Gastrocnemius medialis (tissue), 4 donors: Measurements from ENCODE around the gene GARIN5A.

ENCODE experiments used
- POLR2A ChIP-seq, 2 donors: fragments of 450-650 bp; IDR thresholded peaks; one replicate each; pipeline ENCODE4 v1.6.1; 2017; ENCODE audit warnings: antibody characterized with exemption in 2 of 2, mild to moderate bottlenecking in 2 of 2, moderate library complexity in 2 of 2
- TF ChIP-seq, protein P1 (sequence below), 5 experiments: fragments of 450-650 bp in 3 of 5; fragments of 200-600 bp in 2 of 5; sonication (generic) in 2 of 5; IDR thresholded peaks in 4 of 5; conservative IDR thresholded peaks in 1 of 5; 1 replicate in 4 of 5; 2 replicates in 1 of 5; pipeline ENCODE4 v1.5.1; 2016 to 2019; ENCODE audit warnings: antibody characterized with exemption in 5 of 5, mild to moderate bottlenecking in 3 of 5, moderate library complexity in 3 of 5

DNA sequence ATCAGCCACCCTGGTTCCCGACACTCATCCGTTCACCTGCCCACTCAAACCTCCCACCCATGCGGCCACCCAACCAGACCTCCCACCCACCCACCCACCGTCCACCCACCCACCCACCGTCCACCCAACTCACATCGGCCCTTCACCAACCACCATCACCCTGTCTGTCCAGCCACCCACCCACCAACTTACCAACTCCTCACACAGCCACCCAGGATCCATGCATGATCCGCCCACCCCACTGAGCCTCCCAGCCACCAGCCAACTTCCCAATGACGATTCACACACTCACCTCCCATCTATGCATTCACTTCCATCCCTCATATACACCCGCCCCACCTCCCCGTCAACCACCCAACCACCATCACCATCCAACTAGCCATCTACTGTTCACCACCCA lies 30.1 kb upstream of the GARIN5A start:
- TF ChIP-seq, protein P1, sequence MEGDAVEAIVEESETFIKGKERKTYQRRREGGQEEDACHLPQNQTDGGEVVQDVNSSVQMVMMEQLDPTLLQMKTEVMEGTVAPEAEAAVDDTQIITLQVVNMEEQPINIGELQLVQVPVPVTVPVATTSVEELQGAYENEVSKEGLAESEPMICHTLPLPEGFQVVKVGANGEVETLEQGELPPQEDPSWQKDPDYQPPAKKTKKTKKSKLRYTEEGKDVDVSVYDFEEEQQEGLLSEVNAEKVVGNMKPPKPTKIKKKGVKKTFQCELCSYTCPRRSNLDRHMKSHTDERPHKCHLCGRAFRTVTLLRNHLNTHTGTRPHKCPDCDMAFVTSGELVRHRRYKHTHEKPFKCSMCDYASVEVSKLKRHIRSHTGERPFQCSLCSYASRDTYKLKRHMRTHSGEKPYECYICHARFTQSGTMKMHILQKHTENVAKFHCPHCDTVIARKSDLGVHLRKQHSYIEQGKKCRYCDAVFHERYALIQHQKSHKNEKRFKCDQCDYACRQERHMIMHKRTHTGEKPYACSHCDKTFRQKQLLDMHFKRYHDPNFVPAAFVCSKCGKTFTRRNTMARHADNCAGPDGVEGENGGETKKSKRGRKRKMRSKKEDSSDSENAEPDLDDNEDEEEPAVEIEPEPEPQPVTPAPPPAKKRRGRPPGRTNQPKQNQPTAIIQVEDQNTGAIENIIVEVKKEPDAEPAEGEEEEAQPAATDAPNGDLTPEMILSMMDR (IDR thresholded peaks at IDR 0.05 in 4 of 5, conservative IDR thresholded peaks at IDR 0.05 in 1 of 5) = no peak
- no peak for TF ChIP-seq POLR2A (IDR thresholded peaks at IDR 0.05)
